Measurements from ENCODE around the gene ANKRD44. TPM values are rescaled to one million over a fixed set of nuclear protein-coding genes. Genes with fewer than 3 reads are reported as not detected.

ANKRD44 gene
- total RNA-seq, 1 experiment from 2014 or later: 0.66 TPM

DNA sequence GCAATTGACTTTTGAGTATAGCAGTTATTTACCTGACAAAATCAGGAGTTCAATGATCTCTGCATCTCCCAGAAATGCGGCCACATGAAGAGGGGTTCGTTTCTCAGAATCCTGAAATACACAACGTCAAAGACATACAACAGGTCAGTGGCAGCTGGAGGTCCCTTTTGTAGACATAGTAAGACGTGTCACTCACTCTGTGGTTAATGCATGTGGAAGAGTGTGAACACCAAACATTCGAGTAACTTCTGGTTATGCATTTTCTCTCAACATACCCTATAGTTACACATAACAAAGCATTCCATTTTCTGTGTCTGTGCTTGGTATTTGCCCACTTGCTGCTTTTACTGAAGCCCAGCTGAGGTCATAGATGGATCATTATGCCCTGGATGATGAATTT lies 163.6 kb downstream of the ANKRD44 start:
- no peak for DNase-seq
- Histone ChIP-seq H3K36me3 (no peaks in the 10 kb centered on the region), H3K9me3 (no peaks in the 10 kb centered on the region), H3K4me3 (no peak overlapping the region), H3K27me3 (no peaks in the 10 kb centered on the region)

DNA sequence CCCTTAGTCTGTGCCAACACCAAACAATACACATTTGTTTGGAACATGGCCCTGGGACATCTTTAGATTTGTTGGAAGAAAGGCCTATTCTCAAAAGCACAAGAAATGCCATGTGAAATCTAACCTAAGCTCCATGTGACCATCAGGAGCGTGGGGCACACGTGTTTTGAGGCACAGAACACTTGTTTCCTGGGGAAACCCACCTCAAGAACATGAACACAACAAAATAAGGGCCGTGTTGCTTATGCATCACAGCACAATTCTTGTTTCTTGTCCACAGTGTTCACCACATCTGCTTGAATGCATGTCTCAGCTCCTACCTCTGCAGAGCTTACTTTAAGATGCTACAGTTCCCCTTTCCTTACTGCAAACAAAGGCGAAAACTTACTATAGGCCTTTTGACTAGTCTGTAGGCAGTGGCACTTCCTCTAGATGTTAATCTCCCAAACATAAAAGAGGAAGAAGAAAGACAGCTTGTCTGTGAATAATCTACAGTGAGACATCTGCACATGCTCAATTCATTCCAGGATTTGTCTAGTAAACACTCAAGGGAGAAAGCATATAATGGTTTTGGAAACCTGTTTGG lies 165.0 kb downstream of the ANKRD44 start:
- Histone ChIP-seq H3K36me3 (no peaks in the 10 kb centered on the region), H3K27me3 (no peaks in the 10 kb centered on the region)
- DNase-seq: no peak

DNA sequence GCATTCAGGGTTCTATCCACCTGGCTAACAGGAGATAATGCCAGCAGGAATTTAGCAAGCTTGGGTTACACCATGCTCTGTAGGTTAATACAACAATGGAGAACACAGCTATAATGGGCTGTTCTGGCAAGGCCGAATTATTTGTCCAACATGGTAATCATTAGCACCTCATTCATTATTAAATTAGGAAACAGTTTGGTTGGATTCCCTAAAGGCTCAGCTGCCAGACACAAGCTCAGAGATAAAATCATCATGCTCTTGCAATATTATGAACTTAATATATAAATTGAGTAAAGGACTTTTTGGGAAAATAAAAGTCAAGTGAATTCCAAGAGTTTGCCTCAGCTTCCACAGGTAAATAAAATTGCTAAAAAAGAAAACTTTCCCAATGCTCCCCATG lies 166.4 kb downstream of the ANKRD44 start:
- no peak for DNase-seq
- Histone ChIP-seq H3K27me3 (no peaks in the 10 kb centered on the region), H3K9me3 (no peaks in the 10 kb centered on the region), H3K36me3 (no peaks in the 10 kb centered on the region), H3K4me3 (no peak overlapping the region)

More for the DNA sequence above, 165.0 kb downstream of the ANKRD44 start:
- H3K9me3 ChIP-seq: no peaks in the 10 kb centered on the region
- no peak overlapping the region for H3K4me3 ChIP-seq

DNA sequence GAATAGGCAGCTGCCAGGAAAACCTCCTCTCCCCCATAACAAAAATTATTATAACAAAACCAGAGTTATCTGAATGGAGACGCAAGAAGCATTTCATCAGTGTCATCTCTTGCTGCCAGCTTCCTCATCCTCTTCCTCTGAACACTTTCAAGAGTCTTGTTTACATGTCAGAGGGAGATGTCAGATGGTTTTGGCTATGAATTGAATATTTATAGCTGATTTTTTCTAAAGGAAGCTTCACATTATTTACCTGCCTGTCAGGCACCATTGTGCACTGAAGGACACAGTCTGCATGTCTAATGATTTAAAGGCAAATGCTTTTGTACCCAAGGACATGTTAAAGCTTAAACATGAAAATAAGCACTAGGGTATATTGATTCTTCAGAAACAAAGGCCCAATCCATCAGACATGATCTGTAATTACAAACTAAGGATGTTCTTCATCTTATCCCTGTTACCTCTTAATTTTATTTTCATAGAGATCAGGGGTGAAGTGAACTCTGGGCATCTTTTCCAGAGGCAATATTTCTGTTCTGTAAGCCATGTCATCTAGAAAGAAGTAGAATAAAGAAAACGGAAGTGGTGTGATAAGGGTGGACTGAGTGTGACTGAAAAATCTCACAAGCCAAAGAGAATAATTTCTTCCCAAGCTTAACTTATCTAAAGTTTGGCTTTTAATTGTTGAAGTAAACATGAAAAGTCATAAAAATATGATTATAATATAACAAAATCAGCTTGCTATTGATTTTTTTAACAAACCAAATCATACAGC lies 168.7 kb downstream of the ANKRD44 start:
- H3K4me3 ChIP-seq: no peak overlapping the region

DNA sequence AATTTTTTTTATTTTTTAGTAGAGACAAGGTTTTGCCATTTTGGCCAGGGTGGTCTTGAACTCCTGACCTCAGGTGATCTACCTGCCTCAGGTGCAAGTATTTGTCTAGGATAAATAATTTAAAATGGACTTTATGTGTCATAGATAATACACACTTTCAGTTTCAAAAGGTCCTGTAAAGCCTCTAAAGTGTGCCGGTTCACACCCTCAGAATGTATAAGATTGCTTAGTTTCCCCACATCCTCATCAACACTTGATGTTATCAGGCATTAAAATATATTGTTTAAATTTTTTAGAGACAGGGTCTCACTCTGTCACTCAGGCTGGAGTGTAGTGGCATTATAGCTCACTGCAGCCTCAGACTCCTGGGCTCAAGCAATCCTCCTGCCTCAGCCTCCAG lies 170.5 kb downstream of the ANKRD44 start:
- no peaks in the 10 kb centered on the region for H3K36me3 ChIP-seq
- DNase-seq: no peak
- H3K27me3 ChIP-seq: no peaks in the 10 kb centered on the region
- H3K4me3 ChIP-seq: no peak overlapping the region
- no peaks in the 10 kb centered on the region for H3K9me3 ChIP-seq

More for the DNA sequence above, 168.7 kb downstream of the ANKRD44 start:
- H3K27me3 ChIP-seq: no peaks in the 10 kb centered on the region
- H3K9me3 ChIP-seq: no peaks in the 10 kb centered on the region
- DNase-seq: no peak
- no peaks in the 10 kb centered on the region for H3K36me3 ChIP-seq

DNA sequence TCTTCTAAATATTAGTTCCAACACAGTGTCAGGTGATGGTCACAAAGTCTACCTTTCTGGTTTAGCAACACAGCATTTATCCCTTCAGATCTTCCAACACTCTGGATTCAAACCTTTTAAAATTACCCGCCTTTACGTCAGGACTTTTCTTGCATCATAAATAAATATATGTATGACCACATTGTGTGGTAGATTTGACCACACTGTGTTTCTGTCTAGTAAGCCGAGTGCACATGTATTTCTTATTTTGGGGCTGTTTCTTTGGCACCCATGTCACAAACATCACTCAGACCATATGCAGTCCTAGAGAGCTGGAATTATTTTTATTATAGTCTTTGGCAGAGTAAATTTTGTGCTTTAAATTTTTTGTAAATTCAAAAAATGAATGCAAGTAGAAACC lies 172.1 kb downstream of the ANKRD44 start:
- Histone ChIP-seq H3K27me3 (no peaks in the 10 kb centered on the region), H3K9me3 (no peaks in the 10 kb centered on the region), H3K4me3 (no peak overlapping the region), H3K36me3 (no peaks in the 10 kb centered on the region)
- no peak for DNase-seq

DNA sequence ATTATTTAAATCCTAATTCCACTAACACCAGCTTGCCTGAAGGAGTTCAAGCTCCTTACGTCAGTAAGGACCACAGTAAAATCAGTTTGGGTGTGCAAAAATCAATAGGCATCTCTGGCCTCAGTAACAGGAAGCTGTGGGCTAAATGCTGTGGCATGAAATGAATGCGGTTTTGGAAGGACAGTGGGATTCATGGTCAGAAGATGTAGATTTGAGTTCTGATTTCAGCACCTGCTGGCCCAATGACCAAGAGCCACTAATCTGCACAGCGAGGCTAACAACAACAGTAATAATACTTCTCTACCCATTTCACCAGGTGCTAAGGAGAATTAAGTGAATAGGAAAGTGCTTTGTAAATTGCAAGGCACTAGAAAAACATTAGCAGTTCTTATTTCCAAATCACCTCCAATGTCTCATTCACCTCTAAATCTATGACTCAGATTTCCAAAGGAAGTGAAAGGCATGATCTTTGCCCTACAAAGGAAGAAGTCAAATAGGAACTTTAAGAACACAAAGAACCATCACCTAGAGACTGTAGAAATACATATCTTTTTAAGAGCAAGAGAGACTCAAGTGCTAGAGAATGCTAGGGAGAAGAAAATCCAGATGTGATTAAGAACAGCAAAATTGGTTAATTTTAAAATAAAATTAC lies 172.6 kb downstream of the ANKRD44 start:
- H3K4me3 ChIP-seq: no peak overlapping the region
- DNase-seq: no peak
- no peaks in the 10 kb centered on the region for H3K36me3 ChIP-seq
- no peaks in the 10 kb centered on the region for H3K9me3 ChIP-seq
- no peaks in the 10 kb centered on the region for H3K27me3 ChIP-seq

DNA sequence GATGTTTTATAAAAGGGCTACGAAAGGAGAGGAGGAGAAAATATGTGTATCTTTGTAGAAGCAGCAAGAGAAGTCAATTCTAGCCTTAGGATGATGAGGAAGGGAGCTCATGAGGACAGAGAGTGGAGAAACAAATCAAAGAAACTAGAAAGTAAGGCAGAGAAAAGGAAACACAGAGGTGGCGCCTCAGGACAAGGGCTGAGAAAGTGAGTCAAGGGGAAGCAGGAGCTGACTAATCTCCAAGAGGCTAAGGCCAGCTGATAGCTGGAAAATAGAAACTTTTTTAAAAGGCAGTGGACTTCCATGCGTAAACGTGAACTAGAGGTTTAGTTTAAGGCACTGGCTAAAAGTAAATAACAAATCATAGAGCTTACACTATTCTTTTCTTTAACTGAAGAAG lies 173.3 kb downstream of the ANKRD44 start:
- Histone ChIP-seq H3K27me3 (no peaks in the 10 kb centered on the region), H3K36me3 (no peaks in the 10 kb centered on the region), H3K9me3 (no peaks in the 10 kb centered on the region), H3K4me3 (no peak overlapping the region)
- DNase-seq: peak; percentile 22

DNA sequence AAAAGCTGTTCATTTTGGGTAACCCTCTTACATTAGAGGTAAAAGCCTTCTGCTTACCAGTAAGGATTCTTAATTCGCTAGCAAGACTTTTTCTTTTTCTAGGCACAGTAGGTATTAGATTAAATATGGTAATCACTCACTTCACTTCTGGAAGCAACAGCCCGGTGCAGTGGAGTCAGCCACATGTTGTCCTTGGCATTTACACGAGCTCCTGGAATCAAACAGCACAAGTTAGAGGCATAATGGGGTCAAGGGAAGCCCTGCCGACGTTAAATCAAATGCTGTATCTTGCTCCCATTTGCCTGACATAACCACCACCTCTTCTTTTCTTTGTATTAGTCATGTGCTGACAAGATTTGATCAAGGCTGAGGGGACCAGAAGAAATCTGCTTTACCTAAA lies 174.1 kb downstream of the ANKRD44 start:
- Histone ChIP-seq H3K9me3 (no peaks in the 10 kb centered on the region), H3K4me3 (no peak overlapping the region), H3K36me3 (no peaks in the 10 kb centered on the region), H3K27me3 (no peaks in the 10 kb centered on the region)
- no peak for DNase-seq

DNA sequence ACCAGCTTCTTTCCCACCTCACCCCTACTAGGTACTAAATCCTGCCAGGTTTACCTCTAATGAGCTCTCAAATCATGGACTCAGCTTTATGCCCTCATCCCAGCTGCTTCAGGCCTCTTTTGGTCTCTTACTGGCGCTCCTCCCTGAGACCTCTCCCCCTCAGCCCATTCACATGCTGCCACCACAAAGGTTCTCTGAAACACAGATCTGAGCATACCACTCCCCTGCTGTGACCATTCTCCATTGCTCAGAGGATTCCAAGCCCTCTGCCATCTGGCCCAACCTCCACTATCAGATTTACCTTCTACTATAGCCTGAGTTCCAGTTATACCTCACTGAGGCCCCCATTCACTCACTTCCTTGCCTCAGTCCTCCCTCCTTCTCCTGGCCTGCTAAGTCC lies 174.8 kb downstream of the ANKRD44 start:
- H3K4me3 ChIP-seq: no peak overlapping the region
- no peaks in the 10 kb centered on the region for H3K27me3 ChIP-seq
- H3K9me3 ChIP-seq: no peaks in the 10 kb centered on the region
- no peak for DNase-seq
- no peaks in the 10 kb centered on the region for H3K36me3 ChIP-seq

DNA sequence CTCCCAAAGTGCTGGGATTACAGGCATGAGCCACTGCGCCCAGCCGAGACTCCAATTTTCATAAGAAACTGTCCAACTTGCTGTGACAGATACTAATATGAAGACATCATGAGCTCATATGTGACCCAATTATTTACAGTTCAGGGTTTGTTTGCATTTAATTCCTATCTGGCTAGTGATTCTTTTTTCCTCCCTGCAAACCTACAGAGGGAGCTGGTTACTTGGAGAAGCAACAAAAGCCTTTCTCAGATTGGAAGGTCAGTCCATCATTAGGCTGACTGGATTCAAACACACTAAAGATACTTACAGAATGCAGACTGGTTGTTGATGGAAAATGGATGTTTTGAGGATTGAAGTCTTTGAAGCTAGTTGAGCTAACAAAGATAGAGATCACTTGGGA lies 176.4 kb downstream of the ANKRD44 start:
- no peaks in the 10 kb centered on the region for H3K36me3 ChIP-seq
- no peaks in the 10 kb centered on the region for H3K9me3 ChIP-seq
- H3K4me3 ChIP-seq: no peak overlapping the region
- H3K27me3 ChIP-seq: no peaks in the 10 kb centered on the region
- DNase-seq: no peak

DNA sequence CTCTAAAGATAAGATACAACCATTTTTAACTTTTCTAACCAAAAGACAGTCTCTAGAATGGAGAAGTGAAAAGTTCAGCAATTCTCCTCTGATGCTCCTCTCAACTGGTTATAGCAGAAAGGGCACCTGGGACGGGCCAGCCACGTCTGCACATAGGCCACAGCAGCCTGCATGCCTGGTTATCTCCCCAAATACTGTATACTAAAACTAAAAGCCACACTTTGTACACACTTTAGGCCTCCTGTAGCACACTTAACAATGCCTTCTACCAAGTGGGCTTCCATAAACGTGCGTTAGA lies 179.1 kb downstream of the ANKRD44 start:
- no peak overlapping the region for H3K4me3 ChIP-seq

DNA sequence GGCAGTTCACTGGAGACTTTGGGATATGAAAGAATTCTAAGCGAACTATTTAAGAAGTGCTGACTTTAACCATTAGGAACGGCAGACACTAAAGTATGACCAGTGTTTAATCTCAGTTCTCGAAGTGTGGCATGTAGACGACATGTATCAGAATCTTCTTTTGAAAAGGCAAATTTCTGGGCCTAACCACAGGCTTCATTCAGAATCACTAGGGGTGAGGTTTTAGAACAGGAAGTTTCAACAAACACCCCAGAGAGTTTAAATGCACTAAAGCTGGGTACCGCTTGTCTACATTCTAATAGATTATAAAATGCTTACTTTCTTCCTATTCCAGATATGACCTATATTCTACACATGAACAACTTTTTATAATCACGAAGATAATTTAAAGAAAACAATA lies 180.3 kb downstream of the ANKRD44 start:
- no peak for DNase-seq
- Histone ChIP-seq H3K4me3 (no peak overlapping the region), H3K9me3 (no peaks in the 10 kb centered on the region; the same call in 1 of the 2 replicates), H3K27me3 (no peaks in the 10 kb centered on the region), H3K36me3 (no peaks in the 10 kb centered on the region)

More for the DNA sequence above, 179.1 kb downstream of the ANKRD44 start:
- H3K36me3 ChIP-seq: no peaks in the 10 kb centered on the region
- no peaks in the 10 kb centered on the region for H3K27me3 ChIP-seq
- DNase-seq: no peak
- no peaks in the 10 kb centered on the region; the same call in 1 of the 2 replicates for H3K9me3 ChIP-seq

DNA sequence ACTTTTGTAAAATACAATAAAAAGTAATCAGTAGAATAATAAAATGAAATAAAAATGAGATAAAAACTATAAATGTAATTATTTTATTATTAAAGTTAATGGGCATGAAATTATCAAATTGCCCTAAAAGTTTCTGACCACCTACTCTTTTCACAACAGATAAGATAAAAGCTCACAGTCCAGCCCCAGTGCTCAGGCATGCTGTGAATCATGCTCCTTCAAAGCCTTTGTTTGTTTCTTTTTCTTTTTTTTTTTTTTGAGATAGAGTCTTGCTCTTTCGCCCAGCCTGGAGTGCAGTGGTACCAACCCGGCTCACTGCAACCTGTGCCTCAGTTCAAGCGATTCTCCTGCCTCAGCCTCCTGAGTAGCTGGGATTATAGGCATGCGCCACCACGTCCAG lies 181.7 kb downstream of the ANKRD44 start:
- Histone ChIP-seq H3K36me3 (no peaks in the 10 kb centered on the region), H3K27me3 (no peaks in the 10 kb centered on the region), H3K4me3 (no peak overlapping the region), H3K9me3 (no peaks in the 10 kb centered on the region; the same call in 1 of the 2 replicates)
- no peak for DNase-seq

DNA sequence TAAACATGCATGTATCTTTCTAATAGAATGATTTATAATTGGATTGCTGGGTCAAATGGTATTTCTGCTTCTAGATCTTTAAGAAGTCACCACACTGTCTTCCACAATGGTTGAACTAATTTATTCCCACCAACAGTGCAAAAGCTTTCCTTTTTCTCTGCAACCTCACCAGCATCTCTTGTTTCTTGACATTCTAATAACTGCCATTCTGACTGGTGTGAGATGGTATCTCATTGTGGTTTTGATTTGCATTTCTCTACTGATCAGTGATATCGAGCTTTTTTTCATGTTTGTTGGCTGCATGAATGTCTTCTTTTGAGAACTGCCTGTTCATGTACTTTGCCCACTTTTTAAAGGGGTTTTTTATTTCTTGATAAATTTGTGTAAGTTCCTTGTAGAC lies 182.5 kb downstream of the ANKRD44 start:
- no peaks in the 10 kb centered on the region; the same call in 1 of the 2 replicates for H3K9me3 ChIP-seq
- H3K4me3 ChIP-seq: no peak overlapping the region
- no peaks in the 10 kb centered on the region for H3K36me3 ChIP-seq
- no peak for DNase-seq
- no peaks in the 10 kb centered on the region for H3K27me3 ChIP-seq

DNA sequence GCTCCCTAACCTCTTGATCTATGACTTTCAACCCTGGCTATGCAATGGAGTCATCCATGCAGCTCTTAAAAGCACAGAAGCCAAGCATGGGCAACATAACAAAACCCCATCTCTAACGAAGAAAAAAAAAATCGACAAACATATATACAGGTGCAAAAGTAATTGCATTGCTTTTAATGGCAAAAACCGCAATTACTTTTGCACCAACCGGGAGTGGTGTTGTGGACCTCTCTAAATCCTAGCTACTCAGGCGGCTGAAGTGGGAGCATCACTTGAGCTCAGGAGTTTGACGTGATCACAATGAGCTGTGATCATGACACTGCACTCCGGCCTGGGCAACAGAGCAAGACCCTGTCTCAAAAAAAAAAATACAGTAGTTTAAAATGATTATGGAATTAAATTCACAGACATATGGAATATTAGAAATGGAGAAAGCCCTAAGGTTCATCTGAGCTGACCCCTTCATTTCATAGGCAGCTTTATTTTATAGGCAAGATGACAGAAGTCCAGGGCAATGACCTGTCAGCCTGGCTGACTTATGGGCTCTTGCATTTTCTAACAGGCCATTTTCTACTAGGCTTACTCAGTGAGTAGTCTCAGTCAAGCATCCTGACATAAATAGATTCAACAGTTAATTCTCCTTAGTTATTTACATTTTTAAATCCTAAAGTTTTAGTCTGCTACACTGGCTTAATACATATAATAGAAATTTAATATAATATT lies 183.8 kb downstream of the ANKRD44 start:
- DNase-seq: no peak
- H3K9me3 ChIP-seq: no peaks in the 10 kb centered on the region; the same call in 1 of the 2 replicates
- H3K27me3 ChIP-seq: no peaks in the 10 kb centered on the region
- no peak overlapping the region for H3K4me3 ChIP-seq
- H3K36me3 ChIP-seq: no peaks in the 10 kb centered on the region
